GM13976 (cell line): ENCODE data around the gene STK31.
"Not testable (repeated sequence)": the region's sequence is repeated elsewhere in the genome, so short reads cannot be mapped to it uniquely, and the experiment has no call there.

Experiments used
- DNase-seq: peaks from one replicate; pipeline ENCODE4 v3.0.0; 2012; ENCODE audit warnings: low spot score
- CTCF ChIP-seq: IDR thresholded peaks from 2 replicates; pipeline ENCODE4 v1.5.1; 2012; ENCODE audit warnings: borderline replicate concordance, mild to moderate bottlenecking; ENCODE audit not compliant: insufficient read depth; ENCODE audit errors: extremely low read depth, missing control alignments, control extremely low read depth
- in situ Hi-C: fragments of 300-500 bp; cut with MboI; formaldehyde crosslinking; loops from one replicate; pipeline ENCODE4 v1.12.0; 2022; ENCODE audit warnings: low sequenced_read_pairs, mixed read lengths, inconsistent platforms; ENCODE audit not compliant: unreplicated experiment

Gene STK31

GRCh38 chr7:23852135-23852534 lies 142.1 kb downstream of the STK31 start:
- no peak for DNase-seq
- in situ Hi-C loops, result no loop called here
- TF ChIP-seq CTCF, result no peak

DNA sequence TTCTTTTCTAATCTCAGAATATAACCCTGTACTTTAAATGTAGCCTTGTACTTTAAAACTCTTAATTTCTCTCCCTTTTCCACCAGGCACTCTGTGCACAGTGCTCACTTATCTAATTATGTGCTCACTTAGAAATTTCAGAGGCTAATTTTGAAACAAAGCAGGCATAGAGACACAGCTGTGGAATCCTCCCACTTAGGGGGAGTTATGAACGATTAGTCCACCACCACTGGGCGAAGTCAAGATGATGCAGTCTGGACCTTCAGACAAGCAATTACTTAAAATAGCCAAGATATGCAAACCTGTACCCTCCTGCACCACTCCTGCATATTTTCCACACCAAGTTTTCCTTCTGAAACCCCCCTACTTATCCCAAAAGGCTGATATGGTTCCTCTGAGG lies 143.0 kb downstream of the STK31 start:
- no peak for DNase-seq
- in situ Hi-C loops, result no loop called here
- no peak for TF ChIP-seq CTCF

GRCh38 chr7:23863209-23863787 lies 153.3 kb downstream of the STK31 start:
- DNase-seq, result peak; percentile 17
- in situ Hi-C loops, result no loop called here
- TF ChIP-seq CTCF, result peak; percentile 39

DNA sequence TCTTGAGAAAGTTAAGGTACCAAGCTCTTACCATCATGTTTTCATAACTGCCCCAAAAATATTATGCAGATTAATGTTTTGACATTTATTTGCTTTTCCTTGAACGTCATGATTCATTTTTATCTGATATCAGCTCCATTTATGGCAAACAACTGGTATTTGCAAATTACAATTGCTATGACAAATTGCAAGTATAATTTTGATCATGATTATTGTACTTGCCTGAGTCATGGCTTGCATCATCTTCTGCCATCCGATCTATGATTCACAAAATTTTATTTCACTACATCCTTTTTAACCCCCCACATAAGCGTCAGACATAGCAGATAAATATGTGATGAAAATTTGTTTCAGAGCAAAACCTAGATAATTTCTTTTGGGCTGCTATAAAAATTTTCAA lies 155.0 kb downstream of the STK31 start:
- TF ChIP-seq CTCF, result no peak
- in situ Hi-C loops, result no loop called here
- DNase-seq, result no peak

- no peak for TF ChIP-seq CTCF
- in situ Hi-C loops, result no loop called here
- no peak for DNase-seq
These were observed 163.3 kb downstream of the STK31 start for GRCh38 chr7:23873306-23873705.

- in situ Hi-C loops, DNase-seq: not testable (repeated sequence)
These were observed 166.5 kb downstream of the STK31 start for GRCh38 chr7:23876526-23876925.
